Measurements from ENCODE around the gene RASSF1.

GRCh38 chr3:50388720-50389413 lies 48.2 kb upstream of the RASSF1 start:
- no peak for TF ChIP-seq CTCF (IDR thresholded peaks at IDR 0.05)
- no peak for TF ChIP-seq POLR2A (IDR thresholded peaks at IDR 0.05)

Measured in ovary (tissue), 3 donors.